PC-9 (cell line): ENCODE results near the gene RGS19. TPM values are rescaled to one million over a fixed set of nuclear protein-coding genes. Genes with fewer than 3 reads are reported as not detected.

Experiments
- BruUV-seq: library from RNA; stranded (reverse); fragments of 400-500 nt; replicated peaks from 2 replicates; lab custom pipeline; 2021; lab: Mats Ljungman, UMichigan
- CTCF ChIA-PET: fragments of 300-600 bp; sonication (Branson Sonifier 250); formaldehyde crosslinking; loops from one replicate; lab custom pipeline; 2022; ENCODE audit warnings: antibody characterized with exemption; lab: Charles Lee
- POLR2A ChIA-PET: fragments of 300-600 bp; sonication (Branson Sonifier 250); formaldehyde crosslinking; loops from one replicate; lab custom pipeline; 2022; ENCODE audit warnings: antibody characterized with exemption; ENCODE audit not compliant: unreplicated experiment; lab: Charles Lee
- DNase-seq, 2 experiments: peaks; one replicate each; pipeline versions ENCODE4 v3.0.0 to v3.0.0-alpha.2; 2015 to 2022; ENCODE audit warnings: mixed read lengths in 1 of 2
- H2AFZ ChIP-seq: fragments of 200-600 bp; sonication (generic); 2 replicates; pipeline ENCODE4 v1.8.1; 2017; ENCODE audit warnings: antibody characterized with exemption
- H3F3A ChIP-seq: fragments of 200-600 bp; sonication (generic); 2 replicates; pipeline ENCODE4 v1.8.1; 2017; ENCODE audit warnings: antibody characterized with exemption, mild to moderate bottlenecking, low read depth; ENCODE audit not compliant: insufficient read depth
- H3K27ac ChIP-seq: fragments of 200-600 bp; sonication (generic); 2 replicates; pipeline ENCODE4 v1.6.1; 2016; ENCODE audit warnings: mixed run types
- H3K27me3 ChIP-seq: fragments of 200-600 bp; sonication (generic); 2 replicates; pipeline ENCODE4 v1.6.1; 2016; ENCODE audit warnings: low read depth, mixed run types; ENCODE audit not compliant: insufficient read depth
- H3K36me3 ChIP-seq: fragments of 200-600 bp; sonication (generic); 2 replicates; pipeline ENCODE4 v1.6.1; 2016; ENCODE audit warnings: low read depth, mixed run types
- H3K4me1 ChIP-seq: fragments of 200-600 bp; sonication (generic); replicated peaks from 2 replicates; pipeline ENCODE4 v1.6.1; 2016; ENCODE audit warnings: mixed run types; ENCODE audit not compliant: insufficient read depth
- H3K4me2 ChIP-seq: fragments of 200-600 bp; sonication (generic); 2 replicates; pipeline ENCODE4 v1.6.1; 2017; ENCODE audit warnings: mixed run types
- H3K4me3 ChIP-seq: fragments of 200-600 bp; sonication (generic); 2 replicates; pipeline ENCODE4 v1.6.1; 2016; ENCODE audit warnings: mixed run types
- H3K79me2 ChIP-seq: fragments of 200-600 bp; sonication (generic); 2 replicates; pipeline ENCODE4 v1.6.1; 2017; ENCODE audit warnings: low read depth, mixed run types
- H3K9me2 ChIP-seq: fragments of 200-600 bp; sonication (generic); 2 replicates; pipeline ENCODE4 v1.8.1; 2017; ENCODE audit warnings: mild to moderate bottlenecking; ENCODE audit not compliant: insufficient read depth
- H3K9me3 ChIP-seq: fragments of 200-600 bp; sonication (generic); 2 replicates; pipeline ENCODE4 v1.8.1; 2016; ENCODE audit warnings: low read depth; ENCODE audit not compliant: insufficient read depth
- H4K20me1 ChIP-seq: fragments of 200-600 bp; sonication (generic); 2 replicates; pipeline ENCODE4 v1.8.1; 2017; ENCODE audit not compliant: insufficient read depth
- EZH2 ChIP-seq: fragments of 200-600 bp; sonication (generic); IDR thresholded peaks from 2 replicates; pipeline ENCODE4 v1.8.0; 2017; ENCODE audit warnings: antibody characterized with exemption, low read depth
- intact Hi-C: fragments of 100-400 bp; cut with micrococcal nuclease; formaldehyde crosslinking; loops from one replicate; pipeline ENCODE4 v1.10.0; 2022; ENCODE audit not compliant: unreplicated experiment
- total RNA-seq: library from RNA; stranded (reverse); gene quantifications from 2 replicates; pipeline ENCODE4 v1.2.3, GENCODE V29; 2021
- TF ChIP-seq, protein P1 (sequence below): fragments of 200-600 bp; sonication (generic); conservative IDR thresholded peaks from 2 replicates; pipeline ENCODE4 v1.6.1; 2017; ENCODE audit warnings: mixed run types, antibody characterized with exemption, mild to moderate bottlenecking, moderate library complexity

RGS19 gene
- total RNA-seq, 1 experiment from 2014 or later, result 33.3 TPM

DNA sequence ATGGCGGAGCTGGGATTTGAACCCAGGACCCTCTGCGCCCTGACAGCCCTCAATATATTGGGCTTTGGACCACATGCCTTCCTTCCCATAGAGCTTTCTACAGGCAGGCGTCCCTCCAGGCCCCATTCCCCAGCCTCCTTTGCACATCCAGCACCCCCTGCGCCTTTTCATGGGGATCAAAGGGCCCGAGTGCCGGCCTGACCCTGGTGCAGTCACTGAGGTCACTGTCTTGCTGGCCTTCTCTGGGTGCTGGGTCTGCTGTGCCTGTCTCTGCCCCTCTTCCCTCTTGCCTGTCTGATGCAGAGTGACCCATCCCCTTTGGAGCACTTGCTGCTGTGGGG lies 2.3 kb upstream of the RGS19 start:
- Histone ChIP-seq H3K27ac (no peak overlapping the region), H3K9me3 (no peaks in the 10 kb centered on the region), H3K4me3 (no peak overlapping the region), H3K4me1 (peaks cover 14% of the 10 kb centered on the region), H4K20me1 (peaks cover 8% of the 10 kb centered on the region; the same call in 1 of the 2 replicates), H3K9me2 (no peaks in the 10 kb centered on the region), H3K36me3 (no peaks in the 10 kb centered on the region), H3K27me3 (peaks cover 37% of the 10 kb centered on the region), H3K4me2 (no peak overlapping the region), H2AFZ (no peak overlapping the region), H3K79me2 (peaks cover 12% of the 10 kb centered on the region), H3F3A (peaks cover 27% of the 10 kb centered on the region)
- intact Hi-C loops, result loop anchor here (5.0 kb wide), 1 partner anchor 41 kb away; no protein-coding TSS in a partner anchor
- ChIA-PET POLR2A (interaction anchor here (0.5 kb wide), 2 partner anchors 201 to 1378 kb away, joined by 4 read pairs; no protein-coding TSS in a partner anchor), CTCF (no interaction called here)
- no TSS peak for BruUV-seq
- no peak for DNase-seq
- TF ChIP-seq, protein P1, sequence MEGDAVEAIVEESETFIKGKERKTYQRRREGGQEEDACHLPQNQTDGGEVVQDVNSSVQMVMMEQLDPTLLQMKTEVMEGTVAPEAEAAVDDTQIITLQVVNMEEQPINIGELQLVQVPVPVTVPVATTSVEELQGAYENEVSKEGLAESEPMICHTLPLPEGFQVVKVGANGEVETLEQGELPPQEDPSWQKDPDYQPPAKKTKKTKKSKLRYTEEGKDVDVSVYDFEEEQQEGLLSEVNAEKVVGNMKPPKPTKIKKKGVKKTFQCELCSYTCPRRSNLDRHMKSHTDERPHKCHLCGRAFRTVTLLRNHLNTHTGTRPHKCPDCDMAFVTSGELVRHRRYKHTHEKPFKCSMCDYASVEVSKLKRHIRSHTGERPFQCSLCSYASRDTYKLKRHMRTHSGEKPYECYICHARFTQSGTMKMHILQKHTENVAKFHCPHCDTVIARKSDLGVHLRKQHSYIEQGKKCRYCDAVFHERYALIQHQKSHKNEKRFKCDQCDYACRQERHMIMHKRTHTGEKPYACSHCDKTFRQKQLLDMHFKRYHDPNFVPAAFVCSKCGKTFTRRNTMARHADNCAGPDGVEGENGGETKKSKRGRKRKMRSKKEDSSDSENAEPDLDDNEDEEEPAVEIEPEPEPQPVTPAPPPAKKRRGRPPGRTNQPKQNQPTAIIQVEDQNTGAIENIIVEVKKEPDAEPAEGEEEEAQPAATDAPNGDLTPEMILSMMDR, result no peak
- no peak for TF ChIP-seq EZH2

DNA sequence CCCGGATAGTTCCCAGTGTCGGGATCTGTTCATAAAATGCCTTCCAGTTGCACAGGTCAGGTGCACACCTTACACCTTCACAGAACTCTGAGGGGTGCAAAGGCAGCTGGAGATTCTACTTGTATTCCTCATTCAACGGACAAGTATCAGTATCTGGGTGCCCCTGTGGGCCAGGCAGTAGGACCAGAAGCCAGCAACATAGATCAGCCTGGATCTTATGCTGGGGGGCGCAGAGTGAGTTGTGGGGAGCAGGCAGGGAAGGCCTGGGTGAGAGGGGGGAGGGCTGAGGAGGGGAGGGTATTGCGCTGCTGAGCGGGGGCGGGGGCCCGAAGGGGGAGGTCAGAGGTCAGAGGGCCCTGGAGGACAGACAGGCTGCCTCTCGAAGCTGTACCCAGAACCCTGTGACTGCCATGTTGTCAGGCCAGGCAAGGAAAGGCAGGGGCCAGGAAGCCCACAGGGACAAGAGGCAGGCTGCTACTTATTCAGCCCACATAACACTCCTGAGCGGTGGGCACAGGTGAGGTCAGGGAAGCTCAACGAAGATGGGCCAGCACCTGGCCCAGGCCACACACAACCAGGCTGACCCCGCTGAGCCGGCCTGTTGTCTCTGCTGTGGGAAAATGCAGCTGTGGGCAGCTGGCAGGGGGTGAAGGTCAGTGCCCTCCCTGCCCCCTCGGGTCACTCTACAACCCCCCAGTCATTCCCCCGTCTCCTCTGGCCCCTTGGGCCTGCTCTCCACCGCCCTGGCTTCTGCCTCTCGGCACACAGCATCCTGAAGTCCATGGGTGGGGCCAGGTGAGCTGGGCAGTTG lies 1.7 kb upstream of the RGS19 start:
- Histone ChIP-seq H3K27ac (no peak overlapping the region), H3K9me3 (no peaks in the 10 kb centered on the region), H4K20me1 (peaks cover 8% of the 10 kb centered on the region; the same call in 1 of the 2 replicates), H3K4me3 (no peak overlapping the region), H3K4me2 (peak overlapping the region; percentile 75), H3F3A (peaks cover 27% of the 10 kb centered on the region), H3K36me3 (no peaks in the 10 kb centered on the region), H3K79me2 (peaks cover 12% of the 10 kb centered on the region), H3K4me1 (peaks cover 14% of the 10 kb centered on the region), H2AFZ (no peak overlapping the region), H3K9me2 (no peaks in the 10 kb centered on the region), H3K27me3 (peaks cover 33% of the 10 kb centered on the region)
- intact Hi-C loops, result loop anchor here (5.0 kb wide), 1 partner anchor 41 kb away; no protein-coding TSS in a partner anchor
- POLR2A ChIA-PET, result interaction anchor here (0.5 kb wide), 2 partner anchors 202 to 1378 kb away, joined by 4 read pairs; no protein-coding TSS in a partner anchor
- CTCF ChIA-PET, result no interaction called here
- TF ChIP-seq, protein P1, result no peak
- TF ChIP-seq EZH2, result no peak
- BruUV-seq, result no TSS peak
- DNase-seq, result no peak

DNA sequence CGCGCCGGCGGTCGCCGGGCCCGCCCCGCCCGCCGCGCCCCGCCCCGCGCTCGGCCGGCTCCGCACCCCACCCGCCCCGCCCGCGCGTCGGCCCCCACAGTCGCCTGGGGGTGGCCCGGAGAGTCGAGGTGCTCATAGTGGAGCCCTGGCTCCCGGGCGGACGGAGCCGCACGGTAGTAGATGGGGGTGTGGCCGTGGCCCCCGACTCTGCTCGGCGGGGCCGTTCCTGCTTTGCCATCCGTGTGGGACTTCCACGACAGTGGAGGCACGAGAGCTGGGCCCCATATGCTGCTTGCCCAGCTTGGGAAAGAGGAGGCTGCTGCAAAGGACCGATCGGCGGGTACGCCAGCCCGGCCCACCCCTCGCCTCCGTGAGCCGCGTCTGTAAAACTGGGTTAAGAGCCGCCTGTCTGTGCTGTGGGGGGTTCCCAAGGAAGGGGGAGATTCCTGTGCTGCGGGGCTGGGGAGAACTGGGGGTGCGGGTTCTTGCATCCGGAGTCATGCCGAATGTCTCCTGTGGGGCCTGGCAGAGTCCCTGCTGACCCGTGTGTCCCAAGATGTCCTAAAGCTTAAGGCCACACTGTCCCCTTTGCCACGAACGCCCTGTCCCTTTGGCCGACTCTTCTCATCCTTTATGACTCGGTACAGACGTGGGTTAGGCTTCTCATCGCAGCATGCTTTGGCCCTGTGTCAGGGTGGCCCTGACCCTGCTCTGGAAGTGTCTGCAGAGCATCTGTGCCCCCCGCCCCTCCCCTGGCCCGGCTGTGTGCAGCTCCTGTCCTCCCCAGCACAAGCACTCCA lies 895 bp upstream of the RGS19 start, which contains the start of gene OPRL1:
Gene OPRL1, plus strand, starts transcription at position 70 of the 800 bp plus-strand sequence. CDS start 12,639 bp downstream, outside the sequence.
- no TSS peak for BruUV-seq
- Histone ChIP-seq H3K4me2 (peak within 1 kb of the TSS; percentile 99), H3K27ac (no peak within 1 kb of the TSS), H4K20me1 (peaks cover 8% of the 10 kb centered on the region; the same call in 1 of the 2 replicates), H2AFZ (peak within 1 kb of the TSS; percentile 96), H3K9me3 (no peaks in the 10 kb centered on the region), H3F3A (peaks cover 27% of the 10 kb centered on the region), H3K4me3 (peak within 1 kb of the TSS; percentile 94), H3K27me3 (peaks cover 28% of the 10 kb centered on the region), H3K36me3 (no peaks in the 10 kb centered on the region), H3K79me2 (peaks cover 12% of the 10 kb centered on the region), H3K4me1 (peaks cover 14% of the 10 kb centered on the region), H3K9me2 (no peaks in the 10 kb centered on the region)
- no peak for TF ChIP-seq EZH2
- TF ChIP-seq, protein P1, result no peak
- POLR2A ChIA-PET, result no interaction called here
- no peak for DNase-seq
- intact Hi-C loops, result loop anchor here (5.0 kb wide), 1 partner anchor 42 kb away; no protein-coding TSS in a partner anchor
- CTCF ChIA-PET, result no interaction called here
